Uterus (tissue), 2 donors: ENCODE results near the gene APOH.

Source experiments
- POLR2A ChIP-seq, 2 donors: fragments of 450-650 bp; IDR thresholded peaks; one replicate each; pipeline ENCODE4 v1.6.1; 2016; ENCODE audit warnings: antibody characterized with exemption in 2 of 2, mild to moderate bottlenecking in 1 of 2, moderate library complexity in 1 of 2
- TF ChIP-seq, protein P1 (sequence below), 4 experiments: fragments of 200-600 bp in 2 of 4; fragments of 450-650 bp in 2 of 4; sonication (generic) in 2 of 4; IDR thresholded peaks; one replicate each; pipeline ENCODE4 v1.5.1; 2016 to 2019; ENCODE audit warnings: antibody characterized with exemption in 4 of 4, mild to moderate bottlenecking in 2 of 4, moderate library complexity in 1 of 4

GRCh38 chr17:66171172-66171571, 58.0 kb downstream of the APOH start:
- TF ChIP-seq, protein P1, sequence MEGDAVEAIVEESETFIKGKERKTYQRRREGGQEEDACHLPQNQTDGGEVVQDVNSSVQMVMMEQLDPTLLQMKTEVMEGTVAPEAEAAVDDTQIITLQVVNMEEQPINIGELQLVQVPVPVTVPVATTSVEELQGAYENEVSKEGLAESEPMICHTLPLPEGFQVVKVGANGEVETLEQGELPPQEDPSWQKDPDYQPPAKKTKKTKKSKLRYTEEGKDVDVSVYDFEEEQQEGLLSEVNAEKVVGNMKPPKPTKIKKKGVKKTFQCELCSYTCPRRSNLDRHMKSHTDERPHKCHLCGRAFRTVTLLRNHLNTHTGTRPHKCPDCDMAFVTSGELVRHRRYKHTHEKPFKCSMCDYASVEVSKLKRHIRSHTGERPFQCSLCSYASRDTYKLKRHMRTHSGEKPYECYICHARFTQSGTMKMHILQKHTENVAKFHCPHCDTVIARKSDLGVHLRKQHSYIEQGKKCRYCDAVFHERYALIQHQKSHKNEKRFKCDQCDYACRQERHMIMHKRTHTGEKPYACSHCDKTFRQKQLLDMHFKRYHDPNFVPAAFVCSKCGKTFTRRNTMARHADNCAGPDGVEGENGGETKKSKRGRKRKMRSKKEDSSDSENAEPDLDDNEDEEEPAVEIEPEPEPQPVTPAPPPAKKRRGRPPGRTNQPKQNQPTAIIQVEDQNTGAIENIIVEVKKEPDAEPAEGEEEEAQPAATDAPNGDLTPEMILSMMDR (IDR thresholded peaks at IDR 0.05), result no peak
- no peak for TF ChIP-seq POLR2A (IDR thresholded peaks at IDR 0.05)
